GM19397 (cell line): ENCODE measurements around the gene PTPRQ.
A peak's percentile ranks its signal among the peaks of the same experiment; 100 is the strongest.

ENCODE experiments used
- ATAC-seq: cut with Tn5 transposase; IDR thresholded peaks from one replicate; pipeline ENCODE4 v1.9.1; 2021; ENCODE audit warnings: mild to moderate bottlenecking, moderate library complexity; ENCODE audit not compliant: unreplicated experiment

The PTPRQ gene

GRCh38 chr12:80698256-80698655, 254.2 kb downstream of the PTPRQ start:
- ATAC-seq: no peak

- ATAC-seq: no peak
Measured at GRCh38 chr12:80698847-80699542, 255.0 kb downstream of the PTPRQ start.

- ATAC-seq: no peak
Measured at GRCh38 chr12:80700327-80700726, 256.3 kb downstream of the PTPRQ start.

- ATAC-seq: no peak
Measured at GRCh38 chr12:80701388-80701787, 257.4 kb downstream of the PTPRQ start.

GRCh38 chr12:80702889-80703805, 259.1 kb downstream of the PTPRQ start:
- peak; percentile 70 for ATAC-seq

- no peak for ATAC-seq
Measured at GRCh38 chr12:80704420-80704819, 260.4 kb downstream of the PTPRQ start.

GRCh38 chr12:80707126-80707829, 263.2 kb downstream of the PTPRQ start, which contains the start of gene MYF6:
Gene MYF6 (plus strand): TSS chr12:80707634. CDS start chr12:80707720, 86 bp downstream.
- no peak for ATAC-seq

- ATAC-seq: no peak
Measured at GRCh38 chr12:80707830-80708258, 263.8 kb downstream of the PTPRQ start.

GRCh38 chr12:80708259-80708974, 264.4 kb downstream of the PTPRQ start:
- no peak for ATAC-seq

- ATAC-seq: no peak
Measured at GRCh38 chr12:80708975-80709328, 264.9 kb downstream of the PTPRQ start.

- peak; percentile 54 for ATAC-seq
Measured at GRCh38 chr12:80709811-80710726, 266.0 kb downstream of the PTPRQ start.

- ATAC-seq: peak; percentile 14
Measured at GRCh38 chr12:80710727-80711449, 266.9 kb downstream of the PTPRQ start.

GRCh38 chr12:80711866-80712265, 267.8 kb downstream of the PTPRQ start:
- no peak for ATAC-seq

- no peak for ATAC-seq
Measured at GRCh38 chr12:80712866-80713265, 268.8 kb downstream of the PTPRQ start.

GRCh38 chr12:80713419-80713818, 269.4 kb downstream of the PTPRQ start:
- no peak for ATAC-seq

GRCh38 chr12:80714055-80714454, 270.0 kb downstream of the PTPRQ start:
- no peak for ATAC-seq

GRCh38 chr12:80714846-80715245, 270.8 kb downstream of the PTPRQ start:
- no peak for ATAC-seq

GRCh38 chr12:80715713-80716249, 271.7 kb downstream of the PTPRQ start:
- no peak for ATAC-seq
